B cell (primary cell): ENCODE results near the gene HOXC9. TPM values are rescaled to one million over a fixed set of nuclear protein-coding genes. Genes with fewer than 3 reads are reported as not detected.

Experiments used
- ATAC-seq: fragments of 200-7000 bp; cut with Tn5 transposase; one replicate; pipeline ENCODE4 v1.10.0; 2021; ENCODE audit warnings: low read depth, mild to moderate bottlenecking, moderate number of reproducible peaks, moderate library complexity
- CTCF ChIA-PET: fragments of 350-600 bp; sonication (Branson Sonifier 250); formaldehyde crosslinking; loops from one replicate; lab custom pipeline; 2021; ENCODE audit warnings: antibody characterized with exemption, inconsistent platforms; lab: Charles Lee
- POLR2A ChIA-PET: fragments of 350-600 bp; sonication (Branson Sonifier 250); formaldehyde crosslinking; loops from one replicate; lab custom pipeline; 2021; ENCODE audit warnings: antibody characterized with exemption; lab: Charles Lee
- DNase-seq: peaks from one replicate; pipeline ENCODE4 v3.0.0; 2013
- H2AFZ ChIP-seq: 2 replicates; pipeline ENCODE4 v1.6.1; 2012; ENCODE audit warnings: mild to moderate bottlenecking, low read depth, low read length; ENCODE audit not compliant: insufficient read depth, poor library complexity, severe bottlenecking
- H3K27ac ChIP-seq, 2 donors: 1 replicate in 1 of 2; 2 replicates in 1 of 2; pipeline ENCODE4 v1.5.1; 2012 to 2013; ENCODE audit warnings: low read length in 2 of 2, mild to moderate bottlenecking in 2 of 2, moderate library complexity in 1 of 2
- H3K27me3 ChIP-seq, 4 experiments: fragments of 200-600 bp in 1 of 4; sonication (generic) in 1 of 4; replicated peaks in 1 of 4; 1 replicate in 2 of 4; 2 replicates in 2 of 4; pipeline versions ENCODE4 v1.6.1 to v1.7.0; 2013 to 2016; ENCODE audit warnings: low read length in 3 of 4, mild to moderate bottlenecking in 2 of 4, mixed read lengths in 1 of 4, moderate library complexity in 1 of 4; ENCODE audit not compliant: insufficient read depth in 4 of 4, control insufficient read depth in 3 of 4; ENCODE audit errors: control extremely low read depth in 1 of 4
- H3K36me3 ChIP-seq, 2 experiments: replicated peaks in 1 of 2; 1 replicate in 1 of 2; 2 replicates in 1 of 2; pipeline versions ENCODE4 v1.6.1 to v1.7.1; 2013; ENCODE audit warnings: low read length in 1 of 2; ENCODE audit not compliant: insufficient read depth in 2 of 2, control insufficient read depth in 1 of 2; ENCODE audit errors: control extremely low read depth in 1 of 2, extremely low read depth in 1 of 2
- H3K4me1 ChIP-seq, 2 donors: fragments of 200-600 bp in 1 of 2; sonication (generic) in 1 of 2; 1 replicate in 1 of 2; 2 replicates in 1 of 2; pipeline versions ENCODE4 v1.5.1 to v1.6.1; 2013 to 2017; ENCODE audit warnings: low read length in 2 of 2; ENCODE audit not compliant: control insufficient read depth in 2 of 2, insufficient read depth in 2 of 2
- H3K4me2 ChIP-seq: replicated peaks from 2 replicates; pipeline ENCODE3; 2012; ENCODE audit warnings: mild to moderate bottlenecking, low read depth, low read length; ENCODE audit not compliant: poor library complexity, severe bottlenecking
- H3K4me3 ChIP-seq, 5 experiments: fragments of 200-600 bp in 1 of 5; sonication (generic) in 1 of 5; 1 replicate in 3 of 5; 2 replicates in 2 of 5; pipeline versions ENCODE4 v1.5.1 to v1.7.0; 2011 to 2016; ENCODE audit warnings: low read length in 4 of 5, mild to moderate bottlenecking in 4 of 5, low read depth in 2 of 5, control low read depth in 1 of 5, moderate library complexity in 1 of 5; ENCODE audit not compliant: insufficient read depth in 1 of 5; ENCODE audit errors: control extremely low read depth in 1 of 5, extremely low read depth in 1 of 5
- H3K79me2 ChIP-seq: fragments of 200-600 bp; sonication (generic); one replicate; pipeline ENCODE4 v1.6.0; 2016; ENCODE audit warnings: low read length; ENCODE audit not compliant: control insufficient read depth, insufficient read depth
- H3K9ac ChIP-seq: fragments of 200-600 bp; sonication (generic); 2 replicates; pipeline ENCODE4 v1.6.1; 2017; ENCODE audit warnings: mild to moderate bottlenecking, low read length, moderate library complexity
- H3K9me3 ChIP-seq, 3 donors: one replicate each; pipeline versions ENCODE4 v1.6.1 to v1.7.1; 2013; ENCODE audit warnings: low read length in 2 of 3; ENCODE audit not compliant: control insufficient read depth in 2 of 3, insufficient read depth in 1 of 3; ENCODE audit errors: control extremely low read depth in 1 of 3
- H4K20me1 ChIP-seq: 2 replicates; pipeline ENCODE4 v1.6.0; 2012; ENCODE audit warnings: mild to moderate bottlenecking, low read length; ENCODE audit not compliant: insufficient read depth, control insufficient read depth, poor library complexity, severe bottlenecking
- H3K27ac Mint-ChIP-seq: one replicate; pipeline ENCODE4 v1.8.0; 2021; ENCODE audit warnings: mixed read lengths
- H3K27me3 Mint-ChIP-seq: one replicate; pipeline ENCODE4 v1.8.0; 2021; ENCODE audit warnings: mixed read lengths
- H3K4me1 Mint-ChIP-seq: one replicate; pipeline ENCODE4 v1.8.0; 2021; ENCODE audit warnings: mixed read lengths
- H3K4me3 Mint-ChIP-seq: one replicate; pipeline ENCODE4 v1.8.0; 2021; ENCODE audit warnings: mixed read lengths
- H3K9me3 Mint-ChIP-seq: one replicate; pipeline ENCODE4 v1.8.0; 2022; ENCODE audit warnings: mixed read lengths; ENCODE audit not compliant: insufficient read depth
- CTCF ChIP-seq: fragments of 200-600 bp; IDR thresholded peaks from one replicate; pipeline ENCODE4 v1.8.0; 2022; ENCODE audit warnings: antibody characterized with exemption, mild to moderate bottlenecking
- EZH2 ChIP-seq: IDR thresholded peaks from 2 replicates; pipeline ENCODE4 v1.6.1; 2012; ENCODE audit warnings: borderline replicate concordance, low read depth, mild to moderate bottlenecking, moderate library complexity, low read length; ENCODE audit not compliant: insufficient read depth, poor library complexity, severe bottlenecking
- WGBS: methylation state at CpG from one replicate; pipeline ENCODE4 v1.1.5; 2013; ENCODE audit warnings: missing lambda C conversion rate; ENCODE audit not compliant: insufficient coverage; 5-methylcytosine and 5-hydroxymethylcytosine counted together
- intact Hi-C: fragments of 100-400 bp; cut with micrococcal nuclease; formaldehyde crosslinking; loops from one replicate; pipeline ENCODE4 v1.10.0; 2022
- polyA plus RNA-seq: library from polyadenylated mRNA; depleted of rRNA; stranded (reverse); fragments of >200 nt; gene quantifications from 2 replicates; pipeline ENCODE4 v1.2.3, GENCODE V29; 2012
- total RNA-seq, 2 donors: library from RNA; stranded (reverse); fragments of 120-200 nt in 1 of 2; gene quantifications; 1 replicate in 1 of 2; 2 replicates in 1 of 2; pipeline versions ENCODE4 v1.2.3 to v1.2.4, GENCODE V29; 2013 to 2022

HOXC9 gene
- total and polyA plus RNA-seq, 2 donors (not counting 1 experiment from before 2014, with no cell fraction given), result not detected

GRCh38 chr12:53960187-53961024, 39.6 kb upstream of the HOXC9 start:
- Histone ChIP-seq H3K4me2 (no peak overlapping the region), H3K36me3 (no peaks in the 10 kb centered on the region), H3K9me3 (peaks cover 1 to 74% (median 3%) of the 10 kb centered on the region in 3 donors), H3K27me3 (peaks cover 1 to 99% (median 91%) of the 10 kb centered on the region in 4 experiments), H3K9ac (no peak overlapping the region), H3K4me3 (no peak overlapping the region), H3K79me2 (no peaks in the 10 kb centered on the region), H4K20me1 (no peaks in the 10 kb centered on the region), H3K27ac (no peak overlapping the region), H3K4me1 (peaks cover 22 to 47% of the 10 kb centered on the region in 2 donors), H2AFZ (no peak overlapping the region)
- H3K27me3 Mint-ChIP-seq, result peaks cover 87% of the 10 kb centered on the region
- ChIA-PET POLR2A (no interaction called here), CTCF (interaction anchor here (0.6 kb wide), 1 partner anchor 49 kb away, joined by 3 read pairs; the partner anchor contains the start of gene HOXC8)
- intact Hi-C loops, result no loop called here
- ATAC-seq, result no peak
- no peaks in the 10 kb centered on the region for H3K9me3 Mint-ChIP-seq
- peak; percentile 42 for DNase-seq
- WGBS, result 12% methylated on average over 36 of the region's 39 CpGs
- H3K4me1 Mint-ChIP-seq, result peaks cover 22% of the 10 kb centered on the region
- TF ChIP-seq CTCF, result no peak
- peak; percentile 90 for TF ChIP-seq EZH2
- no peak overlapping the region for H3K4me3 Mint-ChIP-seq
- H3K27ac Mint-ChIP-seq, result peak overlapping the region; percentile 29
